Parathyroid adenoma (tissue), 2 donors: Measurements from ENCODE around the gene HIRA.

Experiments used
- H2AFZ ChIP-seq: fragments of 300-600 bp; sonication (generic); one replicate; pipeline ENCODE4 v1.7.0; 2017; ENCODE audit warnings: antibody characterized with exemption, mild to moderate bottlenecking
- H3K27ac ChIP-seq: fragments of 300-600 bp; sonication (generic); one replicate; pipeline ENCODE4 v1.7.0; 2017
- H3K27me3 ChIP-seq: fragments of 300-600 bp; sonication (generic); one replicate; pipeline ENCODE4 v1.7.0; 2017; ENCODE audit warnings: low read length; ENCODE audit not compliant: control insufficient read depth, insufficient read depth
- H3K36me3 ChIP-seq: fragments of 300-600 bp; sonication (generic); one replicate; pipeline ENCODE4 v1.7.0; 2017; ENCODE audit warnings: low read length; ENCODE audit not compliant: control insufficient read depth, insufficient read depth
- H3K4me1 ChIP-seq: fragments of 300-600 bp; sonication (generic); one replicate; pipeline ENCODE4 v1.7.0; 2017; ENCODE audit warnings: control low read depth
- H3K4me2 ChIP-seq: fragments of 300-600 bp; sonication (generic); one replicate; pipeline ENCODE4 v1.7.0; 2017; ENCODE audit warnings: low read length
- H3K4me3 ChIP-seq: fragments of 300-600 bp; sonication (generic); one replicate; pipeline ENCODE4 v1.7.0; 2017; ENCODE audit warnings: low read depth, low read length
- H3K79me2 ChIP-seq: fragments of 300-600 bp; sonication (generic); one replicate; pipeline ENCODE4 v1.7.0; 2017; ENCODE audit warnings: control low read depth
- H3K9ac ChIP-seq: fragments of 300-600 bp; sonication (generic); one replicate; pipeline ENCODE4 v1.7.0; 2017; ENCODE audit warnings: mild to moderate bottlenecking
- H3K9me3 ChIP-seq: fragments of 300-600 bp; sonication (generic); one replicate; pipeline ENCODE4 v1.7.0; 2017; ENCODE audit warnings: low read length; ENCODE audit not compliant: control insufficient read depth
- TF ChIP-seq, protein P1 (sequence below): fragments of 300-600 bp; sonication (generic); IDR thresholded peaks from one replicate; pipeline ENCODE4 v1.7.0; 2017; ENCODE audit warnings: antibody characterized with exemption, mild to moderate bottlenecking
- donor health status: primary hyperparathyroidism.

Gene HIRA

GRCh38 chr22:19378344-19378674 is 53.2 kb downstream of the HIRA start:
- no peaks in the 10 kb centered on the region for H3K79me2 ChIP-seq
- no peaks in the 10 kb centered on the region for H3K4me1 ChIP-seq
- H3K9me3 ChIP-seq: no peaks in the 10 kb centered on the region
- no peak overlapping the region for H3K9ac ChIP-seq
- H3K4me2 ChIP-seq: no peak overlapping the region
- no peak overlapping the region for H2AFZ ChIP-seq
- no peak overlapping the region for H3K4me3 ChIP-seq
- H3K27me3 ChIP-seq: no peaks in the 10 kb centered on the region
- H3K36me3 ChIP-seq: no peaks in the 10 kb centered on the region
- TF ChIP-seq, protein P1, sequence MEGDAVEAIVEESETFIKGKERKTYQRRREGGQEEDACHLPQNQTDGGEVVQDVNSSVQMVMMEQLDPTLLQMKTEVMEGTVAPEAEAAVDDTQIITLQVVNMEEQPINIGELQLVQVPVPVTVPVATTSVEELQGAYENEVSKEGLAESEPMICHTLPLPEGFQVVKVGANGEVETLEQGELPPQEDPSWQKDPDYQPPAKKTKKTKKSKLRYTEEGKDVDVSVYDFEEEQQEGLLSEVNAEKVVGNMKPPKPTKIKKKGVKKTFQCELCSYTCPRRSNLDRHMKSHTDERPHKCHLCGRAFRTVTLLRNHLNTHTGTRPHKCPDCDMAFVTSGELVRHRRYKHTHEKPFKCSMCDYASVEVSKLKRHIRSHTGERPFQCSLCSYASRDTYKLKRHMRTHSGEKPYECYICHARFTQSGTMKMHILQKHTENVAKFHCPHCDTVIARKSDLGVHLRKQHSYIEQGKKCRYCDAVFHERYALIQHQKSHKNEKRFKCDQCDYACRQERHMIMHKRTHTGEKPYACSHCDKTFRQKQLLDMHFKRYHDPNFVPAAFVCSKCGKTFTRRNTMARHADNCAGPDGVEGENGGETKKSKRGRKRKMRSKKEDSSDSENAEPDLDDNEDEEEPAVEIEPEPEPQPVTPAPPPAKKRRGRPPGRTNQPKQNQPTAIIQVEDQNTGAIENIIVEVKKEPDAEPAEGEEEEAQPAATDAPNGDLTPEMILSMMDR: no peak
- no peak overlapping the region for H3K27ac ChIP-seq

- Histone ChIP-seq H3K4me1 (no peaks in the 10 kb centered on the region), H3K27ac (no peak overlapping the region), H3K36me3 (no peaks in the 10 kb centered on the region), H3K9me3 (no peaks in the 10 kb centered on the region), H3K27me3 (no peaks in the 10 kb centered on the region), H3K4me3 (no peak overlapping the region), H3K79me2 (no peaks in the 10 kb centered on the region), H3K9ac (no peak overlapping the region), H3K4me2 (no peak overlapping the region), H2AFZ (no peak overlapping the region)
- TF ChIP-seq, protein P1: no peak
Observed at GRCh38 chr22:19377565-19378343, 53.8 kb downstream of the HIRA start.

DNA sequence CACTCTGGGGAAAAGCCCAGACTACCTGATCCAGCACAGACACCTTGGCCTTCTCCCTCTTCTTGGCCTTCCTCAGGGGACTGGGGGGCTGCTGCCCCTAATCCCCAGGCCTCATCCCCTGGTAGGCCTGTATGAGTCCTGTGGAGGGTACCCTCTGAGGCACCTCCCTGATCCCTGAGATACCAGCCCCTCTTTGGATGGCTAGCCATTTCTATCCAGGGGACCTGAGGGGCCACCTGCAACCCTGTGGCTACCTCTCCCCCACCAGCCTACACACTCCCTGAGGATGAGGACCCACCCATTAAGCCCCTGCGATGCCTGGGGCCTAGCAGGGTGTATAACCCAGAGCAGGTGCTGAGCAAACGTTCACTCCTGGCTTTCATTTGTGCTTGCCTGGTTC is 54.6 kb downstream of the HIRA start:
- no peaks in the 10 kb centered on the region for H3K79me2 ChIP-seq
- H3K27me3 ChIP-seq: no peaks in the 10 kb centered on the region
- no peak overlapping the region for H2AFZ ChIP-seq
- no peak overlapping the region for H3K4me2 ChIP-seq
- H3K36me3 ChIP-seq: no peaks in the 10 kb centered on the region
- no peaks in the 10 kb centered on the region for H3K4me1 ChIP-seq
- H3K27ac ChIP-seq: no peak overlapping the region
- no peak overlapping the region for H3K9ac ChIP-seq
- H3K4me3 ChIP-seq: no peak overlapping the region
- H3K9me3 ChIP-seq: no peaks in the 10 kb centered on the region
- TF ChIP-seq, protein P1: no peak

DNA sequence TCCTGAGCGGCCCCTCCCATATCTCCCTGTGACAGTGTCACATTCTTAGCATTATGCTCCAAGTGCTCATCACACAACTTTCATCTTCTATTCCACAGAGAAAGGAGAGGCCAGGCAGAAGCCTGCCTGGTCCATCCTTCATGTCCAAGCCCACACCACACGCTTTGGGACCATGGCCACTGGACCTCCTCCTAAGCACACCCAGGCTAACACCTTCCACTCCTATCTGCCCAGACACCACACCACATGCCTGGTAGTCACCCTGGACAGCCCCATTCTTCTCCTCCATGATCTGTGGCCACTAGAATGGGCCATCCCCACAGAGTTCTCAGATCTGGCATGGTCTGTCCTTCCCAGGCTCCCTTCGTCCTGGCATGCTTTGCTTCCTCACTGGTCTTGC is 55.3 kb downstream of the HIRA start:
- Histone ChIP-seq H3K36me3 (no peaks in the 10 kb centered on the region), H3K9me3 (no peaks in the 10 kb centered on the region), H2AFZ (no peak overlapping the region), H3K9ac (no peak overlapping the region), H3K4me2 (no peak overlapping the region), H3K4me1 (no peaks in the 10 kb centered on the region), H3K4me3 (no peak overlapping the region), H3K27me3 (no peaks in the 10 kb centered on the region), H3K27ac (no peak overlapping the region), H3K79me2 (no peaks in the 10 kb centered on the region)
- TF ChIP-seq, protein P1: no peak

GRCh38 chr22:19375435-19375834 is 56.1 kb downstream of the HIRA start:
- no peaks in the 10 kb centered on the region for H3K36me3 ChIP-seq
- TF ChIP-seq, protein P1: no peak
- H3K9ac ChIP-seq: no peak overlapping the region
- no peak overlapping the region for H2AFZ ChIP-seq
- H3K79me2 ChIP-seq: no peaks in the 10 kb centered on the region
- no peaks in the 10 kb centered on the region for H3K27me3 ChIP-seq
- no peaks in the 10 kb centered on the region for H3K9me3 ChIP-seq
- H3K27ac ChIP-seq: no peak overlapping the region
- no peaks in the 10 kb centered on the region for H3K4me1 ChIP-seq
- H3K4me3 ChIP-seq: no peak overlapping the region
- H3K4me2 ChIP-seq: no peak overlapping the region
